Activated T-cell treated with anti-CD3 and anti-CD28 coated beads, Interleukin-2, amount 50 U/mL, for 1 hour (primary cell): Measurements from ENCODE around the gene GSAP.
A peak's percentile ranks its signal among the peaks of the same experiment; 100 is the strongest.
"Not testable (repeated sequence)": the region's sequence is repeated elsewhere in the genome, so short reads cannot be mapped to it uniquely, and the experiment has no call there.

Experiments
- DNase-seq: peaks from one replicate; pipeline ENCODE4 v3.0.0-alpha.2; 2020

The GSAP gene

DNA sequence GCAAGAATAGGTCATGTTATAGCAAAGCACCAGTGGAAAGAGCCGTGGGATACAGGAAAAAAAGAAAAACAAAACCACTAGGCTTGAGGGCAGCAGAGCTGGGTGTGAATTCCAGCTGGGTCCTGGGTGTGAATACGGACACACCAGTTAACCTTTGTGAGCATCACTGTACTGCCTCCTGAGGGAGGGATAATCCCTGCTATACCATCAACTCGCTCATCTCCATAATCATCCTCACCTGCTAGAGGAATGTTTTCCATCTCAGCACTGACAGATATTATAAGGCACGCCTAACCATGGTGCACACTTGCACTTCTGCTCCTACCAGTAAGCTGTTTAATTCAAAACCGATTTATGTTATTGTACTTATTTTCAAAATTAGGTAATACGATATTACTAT, 62.2 kb downstream of the GSAP start:
- DNase-seq: no peak

GRCh38 chr7:77353407-77353721, 62.8 kb downstream of the GSAP start:
- DNase-seq: no peak

GRCh38 chr7:77352665-77353406, 63.3 kb downstream of the GSAP start:
- DNase-seq: no peak

DNA sequence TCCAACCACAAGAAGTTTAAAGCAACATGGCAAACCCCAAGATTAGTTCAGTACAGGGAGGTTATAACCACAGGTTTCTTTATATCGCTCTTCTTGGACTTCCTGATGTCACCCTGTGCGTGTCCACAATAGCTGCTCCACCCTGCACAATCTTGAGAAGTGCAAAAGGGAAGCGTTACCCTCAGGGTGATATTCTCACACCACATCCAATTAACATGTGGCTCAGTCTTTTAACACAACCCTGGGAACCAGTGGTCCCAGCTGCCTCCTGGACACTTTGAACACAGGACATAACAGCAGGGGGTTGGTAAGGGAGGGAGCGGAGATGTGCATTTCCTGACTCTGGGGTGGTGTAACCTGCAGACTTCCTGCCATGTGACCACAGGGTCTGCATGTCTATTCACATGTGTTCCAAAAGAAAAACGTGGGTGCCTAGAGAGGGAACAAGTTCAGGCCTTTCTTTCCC, 64.6 kb downstream of the GSAP start:
- peak; percentile 53 for DNase-seq

- no peak for DNase-seq
Measured at GRCh38 chr7:77349141-77349540, 67.0 kb downstream of the GSAP start.

- DNase-seq: no peak
Measured at GRCh38 chr7:77348371-77348813, 67.8 kb downstream of the GSAP start.

- no peak for DNase-seq
Measured at GRCh38 chr7:77346441-77346840, 69.7 kb downstream of the GSAP start.

DNA sequence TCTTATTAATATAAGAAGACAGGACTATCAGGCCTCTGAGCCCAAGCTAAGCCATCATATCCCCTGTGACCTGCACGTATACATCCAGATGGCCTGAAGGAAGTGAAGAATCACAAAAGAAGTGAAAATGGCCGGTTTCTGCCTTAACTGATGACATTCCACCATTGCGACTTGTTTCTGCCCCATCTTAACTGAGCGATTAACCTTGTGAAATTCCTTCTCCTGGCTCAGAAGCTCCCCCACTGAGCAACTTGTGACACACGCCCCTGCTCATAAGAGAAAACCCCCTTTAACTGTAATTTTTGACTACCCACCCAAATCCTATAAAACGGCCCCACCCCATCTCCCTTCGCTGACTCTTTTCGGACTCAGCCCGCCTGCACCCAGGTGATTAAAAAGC, 70.7 kb downstream of the GSAP start:
- DNase-seq: not testable (repeated sequence)

- no peak for DNase-seq
Measured at GRCh38 chr7:77339726-77340125, 76.4 kb downstream of the GSAP start.

- no peak for DNase-seq
Measured at GRCh38 chr7:77338883-77339629, 77.1 kb downstream of the GSAP start.

DNA sequence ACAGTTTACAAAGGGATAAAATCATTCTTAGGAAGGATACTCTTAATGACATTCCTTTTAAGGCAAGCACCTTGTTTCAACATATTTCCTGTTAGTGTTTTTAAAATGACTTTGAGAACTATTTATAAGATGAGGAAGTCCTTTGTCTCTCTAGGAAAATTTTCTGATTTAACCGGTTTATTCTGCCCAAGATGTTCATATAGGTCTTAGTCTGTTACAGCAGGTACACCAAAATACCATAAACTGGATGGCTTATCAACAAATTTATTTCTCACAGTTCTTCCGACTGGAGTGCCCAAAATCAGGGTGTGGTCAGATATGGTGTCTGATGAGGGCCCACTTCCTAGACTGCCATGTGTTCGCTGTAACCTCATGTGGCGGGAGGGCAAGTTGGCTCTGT, 77.9 kb downstream of the GSAP start:
- DNase-seq: no peak

DNA sequence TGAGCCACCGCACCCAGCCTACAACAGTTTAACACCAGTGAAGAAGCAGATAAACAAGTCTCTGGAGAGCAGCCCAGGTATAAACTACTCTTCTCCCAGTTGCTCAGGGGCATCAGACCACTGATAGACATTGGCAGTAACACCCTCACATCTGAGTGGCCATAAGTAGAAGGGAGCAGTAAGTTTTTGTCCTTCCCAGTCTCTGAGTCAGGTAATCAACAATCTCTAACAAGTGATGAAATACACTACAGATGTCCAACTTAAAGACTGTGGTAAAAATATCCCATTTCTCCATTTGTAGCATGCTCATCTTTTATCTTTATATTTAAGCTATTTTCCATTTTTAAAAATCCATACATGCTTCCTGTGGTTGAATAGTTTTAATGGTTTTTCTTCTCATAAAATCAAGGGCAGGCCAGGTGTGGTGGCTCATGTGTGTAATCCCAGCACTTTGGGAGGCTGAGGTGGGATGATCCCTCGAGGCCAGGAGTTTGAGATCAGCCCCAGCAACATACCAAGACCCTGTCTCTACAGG, 78.6 kb downstream of the GSAP start:
- DNase-seq: no peak

DNA sequence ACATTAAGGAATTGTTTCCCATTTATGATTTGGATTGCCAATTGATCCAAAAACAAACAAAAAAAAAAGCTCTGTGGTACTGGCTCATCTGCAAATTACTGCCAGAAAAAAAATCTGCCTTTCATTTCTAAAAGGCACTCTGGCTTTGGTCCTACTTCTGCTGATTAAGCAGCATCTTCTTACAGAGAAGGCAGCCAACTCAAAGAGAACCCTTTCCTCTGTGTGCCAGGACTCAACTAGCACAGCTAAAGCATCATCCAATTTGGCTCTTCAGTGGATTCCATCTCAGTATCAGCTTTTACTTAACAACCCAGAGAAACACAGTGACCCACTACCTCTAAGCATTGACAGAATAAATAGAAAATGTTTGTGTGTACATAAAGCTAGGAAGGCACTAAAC, 80.6 kb downstream of the GSAP start:
- no peak for DNase-seq

DNA sequence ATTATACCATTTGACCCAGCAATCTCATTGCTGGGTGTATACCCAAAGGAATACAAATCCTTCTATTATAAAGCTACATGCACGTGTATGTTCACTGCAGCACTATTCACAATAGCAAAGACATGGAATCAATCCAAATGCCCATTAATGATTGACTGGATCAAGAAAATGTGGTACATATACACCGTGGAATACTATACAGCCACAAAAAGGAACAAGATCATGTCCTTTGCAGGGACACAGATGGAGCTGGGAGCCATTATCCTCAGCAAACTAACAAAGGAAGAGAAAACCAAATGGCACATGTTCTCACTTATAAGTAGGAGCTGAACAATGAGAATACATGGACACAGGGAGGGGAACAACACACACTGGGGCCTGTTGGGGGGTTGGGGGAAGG, 82.1 kb downstream of the GSAP start:
- not testable (repeated sequence) for DNase-seq

- peak; percentile 22 for DNase-seq
Measured at GRCh38 chr7:77331938-77332695, 84.0 kb downstream of the GSAP start.

GRCh38 chr7:77330169-77330882, 85.8 kb downstream of the GSAP start:
- DNase-seq: no peak

- no peak for DNase-seq
Measured at GRCh38 chr7:77329466-77330168, 86.5 kb downstream of the GSAP start.

GRCh38 chr7:77328669-77329068, 87.5 kb downstream of the GSAP start:
- no peak for DNase-seq

DNA sequence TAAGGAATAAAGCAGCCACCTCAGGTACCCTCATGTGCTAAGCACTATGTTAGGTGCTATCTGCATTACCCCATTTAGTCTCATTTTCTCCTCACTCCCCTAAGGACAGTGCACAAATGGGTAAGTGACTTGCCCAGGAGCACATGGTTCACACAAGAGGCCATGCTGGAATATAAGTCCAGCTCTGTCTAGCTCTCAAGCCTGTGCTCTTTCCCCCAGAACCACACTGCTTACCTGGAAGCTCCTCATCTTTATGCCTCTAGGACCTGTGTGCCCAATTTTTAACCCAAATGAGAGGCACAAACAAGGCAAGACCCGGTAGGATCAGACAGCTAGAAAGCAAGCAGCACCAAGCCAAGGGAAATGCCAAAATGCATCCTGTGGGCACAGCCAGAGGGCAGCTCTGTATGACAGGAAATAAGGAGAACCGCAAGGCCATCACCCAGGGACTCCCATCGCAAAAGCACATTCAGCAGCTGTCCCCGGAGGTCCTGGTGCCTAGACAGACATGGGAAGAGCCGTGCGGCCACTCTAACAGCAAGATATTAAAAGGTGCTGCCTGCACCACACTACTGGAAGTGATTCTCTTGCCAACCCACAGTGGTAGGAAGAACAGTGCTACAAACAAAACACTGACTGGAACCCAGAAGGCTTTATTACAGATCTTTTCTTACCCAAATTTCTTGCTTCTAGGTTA, 88.1 kb downstream of the GSAP start:
- DNase-seq: no peak

GRCh38 chr7:77327067-77327931, 88.8 kb downstream of the GSAP start:
- no peak for DNase-seq
